GM12892 (cell line): ENCODE results near the gene NEUROG1.
"Not testable (repeated sequence)": the region's sequence is repeated elsewhere in the genome, so short reads cannot be mapped to it uniquely, and the experiment has no call there.

ENCODE experiments used
- DNase-seq: peaks from one replicate; pipeline ENCODE4 v3.0.0; 2011; ENCODE audit not compliant: insufficient read length
- FAIRE-seq: peaks from 2 replicates; lab custom pipeline; 2011; peaks lifted over from hg19 to GRCh38; lab: Jason Lieb, UNC
- POLR2A ChIP-seq: IDR thresholded peaks from 2 replicates; pipeline ENCODE4 v1.6.1; 2011; ENCODE audit warnings: low read depth, low read length, control low read depth
- POLR2AphosphoS5 ChIP-seq: IDR thresholded peaks from 2 replicates; pipeline ENCODE4 v1.6.1; 2011; ENCODE audit warnings: low read depth, low read length, control low read depth
- TAF1 ChIP-seq: IDR thresholded peaks from 2 replicates; pipeline ENCODE4 v1.6.1; 2011; ENCODE audit warnings: low read depth, mild to moderate bottlenecking, control low read depth, low read length, borderline replicate concordance

NEUROG1 gene

GRCh38 chr5:135533334-135533733, 2.4 kb downstream of the NEUROG1 start:
- no peak for FAIRE-seq
- no peak for DNase-seq
- TF ChIP-seq TAF1 (no peak), POLR2AphosphoS5 (no peak), POLR2A (no peak)

- not testable (repeated sequence) for DNase-seq, FAIRE-seq
These were observed 6.2 kb downstream of the NEUROG1 start for GRCh38 chr5:135529576-135529975.

DNA sequence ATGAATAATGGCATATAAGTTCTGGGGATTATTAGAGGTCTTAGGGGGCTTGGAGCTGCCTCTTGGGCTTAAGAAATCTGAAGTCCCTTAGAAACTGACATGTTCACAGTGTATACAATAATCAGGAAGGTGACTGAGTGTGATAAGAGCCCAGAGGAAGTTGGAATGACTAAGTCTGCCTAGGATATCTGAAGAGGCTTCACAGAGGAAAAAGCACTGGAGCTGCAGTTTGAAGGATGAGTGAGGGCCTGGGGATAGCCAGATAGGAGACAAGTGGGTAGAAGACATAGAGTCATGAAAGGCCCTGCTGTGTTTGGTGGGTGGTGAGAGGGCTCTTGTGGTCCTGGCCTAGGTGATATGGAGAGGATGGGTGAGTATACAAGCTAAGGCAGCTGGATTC, 8.8 kb downstream of the NEUROG1 start:
- no peak for FAIRE-seq

GRCh38 chr5:135521964-135522363, 13.8 kb downstream of the NEUROG1 start:
- DNase-seq (no peak), FAIRE-seq (no peak)
- TF ChIP-seq TAF1 = no peak
- TF ChIP-seq POLR2A = no peak
- no peak for TF ChIP-seq POLR2AphosphoS5

More for the DNA sequence above, 8.8 kb downstream of the NEUROG1 start:
- TF ChIP-seq POLR2AphosphoS5 (no peak), TAF1 (no peak), POLR2A (no peak)
- no peak for DNase-seq

- TF ChIP-seq POLR2A (no peak), POLR2AphosphoS5 (no peak), TAF1 (no peak)
- DNase-seq = no peak
- FAIRE-seq = no peak
These were observed 18.1 kb downstream of the NEUROG1 start for GRCh38 chr5:135517631-135518030.

DNA sequence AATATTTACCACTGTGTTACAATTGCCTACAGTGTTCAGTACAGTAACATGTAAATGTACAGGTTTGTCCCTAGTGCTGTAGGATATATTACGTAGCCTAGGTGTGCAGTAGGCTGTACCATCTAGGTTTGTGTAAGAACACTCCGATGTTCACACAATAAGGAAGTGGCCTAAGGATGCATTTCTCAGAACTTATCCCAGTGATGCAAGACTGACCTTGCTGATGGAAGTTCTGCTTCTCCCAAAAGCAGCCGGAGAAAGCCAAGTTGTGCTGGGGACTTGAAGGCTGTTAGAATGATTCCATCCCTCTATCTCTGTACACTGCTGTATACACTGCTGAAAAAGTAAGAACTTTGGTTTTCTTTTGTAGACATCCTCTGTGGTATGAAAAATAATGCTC, 21.6 kb downstream of the NEUROG1 start:
- no peak for TF ChIP-seq POLR2AphosphoS5
- no peak for TF ChIP-seq TAF1
- TF ChIP-seq POLR2A = no peak
- DNase-seq (no peak), FAIRE-seq (no peak)

DNA sequence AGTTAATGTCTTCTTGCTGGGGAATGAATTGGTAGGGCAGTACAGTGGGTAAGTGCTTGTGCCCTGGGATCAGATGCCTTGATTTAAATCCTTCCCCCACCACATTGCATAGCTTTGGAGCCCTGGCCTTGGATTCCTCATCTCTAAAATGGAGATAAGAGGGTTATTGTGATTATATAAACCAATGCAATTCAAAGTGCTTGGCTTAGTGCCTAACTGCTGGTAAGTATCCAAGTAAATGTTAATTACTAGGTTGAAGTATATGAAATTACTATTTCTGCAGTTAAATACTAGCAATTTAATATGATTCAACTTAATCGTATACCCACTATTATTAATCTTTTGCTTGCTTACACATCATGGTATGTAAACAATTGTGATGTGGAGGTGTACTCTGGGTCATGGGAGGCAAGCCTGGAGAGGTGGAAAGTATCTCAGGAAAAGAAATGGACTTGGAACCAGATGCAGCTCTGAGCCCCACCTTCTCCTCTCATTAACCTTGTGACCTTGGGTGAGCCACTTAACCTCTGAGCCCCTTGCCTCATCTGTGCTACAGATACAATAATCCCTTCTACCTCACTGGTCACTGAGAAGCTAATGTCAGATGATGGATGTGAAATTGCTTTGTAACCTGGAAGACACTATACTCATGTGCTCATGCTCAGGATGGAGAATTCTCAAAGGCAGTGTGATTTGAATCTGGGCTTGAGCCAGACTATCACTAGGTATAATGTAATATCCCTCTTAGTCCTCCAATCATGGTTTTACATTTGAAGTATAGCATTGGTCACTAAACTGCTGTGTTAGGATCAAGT, 23.8 kb downstream of the NEUROG1 start:
- TF ChIP-seq POLR2A (no peak), TAF1 (no peak), POLR2AphosphoS5 (no peak)
- FAIRE-seq (no peak), DNase-seq (no peak)

- TF ChIP-seq POLR2A = no peak
- no peak for TF ChIP-seq TAF1
- DNase-seq (no peak), FAIRE-seq (no peak)
These were observed 25.8 kb downstream of the NEUROG1 start for GRCh38 chr5:135509995-135510394.

DNA sequence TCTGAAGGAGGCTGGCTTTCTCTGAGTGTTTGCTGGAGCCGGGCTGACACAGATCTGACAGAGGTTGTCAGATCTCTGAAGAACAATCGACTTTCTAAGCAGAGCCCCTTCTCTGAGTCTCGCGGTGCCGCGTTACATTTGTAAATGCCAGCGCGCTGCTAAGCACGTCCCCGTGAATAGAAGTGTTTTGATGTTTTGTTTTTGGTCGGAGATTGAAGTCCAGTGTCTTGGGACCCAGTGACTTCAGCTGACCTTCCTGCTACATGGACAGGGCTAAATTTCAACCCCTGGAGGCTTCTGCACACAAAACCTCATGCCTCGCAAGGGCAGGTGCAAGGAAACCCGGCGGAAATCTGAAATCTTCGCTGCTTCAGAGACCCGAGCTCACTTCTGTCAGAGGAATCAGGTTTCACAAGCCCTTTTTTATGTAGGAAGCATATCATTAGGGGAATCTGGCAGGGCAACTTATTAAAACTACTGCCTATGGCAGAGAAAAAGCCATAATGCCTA, 27.2 kb downstream of the NEUROG1 start:
- FAIRE-seq = no peak
- no peak for DNase-seq
- TF ChIP-seq TAF1 (no peak), POLR2A (no peak), POLR2AphosphoS5 (no peak)

DNA sequence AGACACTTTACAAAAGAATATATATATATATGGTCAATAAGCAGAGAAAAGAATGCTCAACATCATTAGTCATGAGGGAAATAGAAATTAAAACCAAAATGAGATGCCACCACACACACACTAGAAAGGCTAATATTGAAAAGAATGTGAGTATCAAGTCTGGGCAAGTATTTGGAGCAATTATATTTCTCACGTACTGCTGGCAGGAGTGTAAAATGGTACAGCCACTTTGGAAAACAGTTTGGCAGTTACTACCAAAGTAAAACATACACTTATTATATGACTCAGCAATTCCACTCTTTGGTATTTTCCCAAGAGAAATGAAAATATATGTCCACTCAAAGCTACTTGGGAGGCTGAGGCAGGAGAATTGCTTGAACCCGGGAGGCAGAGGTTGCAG, 29.8 kb downstream of the NEUROG1 start:
- TF ChIP-seq POLR2AphosphoS5 = no peak
- no peak for TF ChIP-seq TAF1
- TF ChIP-seq POLR2A = no peak
- DNase-seq (no peak), FAIRE-seq (no peak)

GRCh38 chr5:135504376-135504775, 31.4 kb downstream of the NEUROG1 start:
- FAIRE-seq (no peak), DNase-seq (no peak)
- TF ChIP-seq POLR2A (no peak), POLR2AphosphoS5 (no peak), TAF1 (no peak)

DNA sequence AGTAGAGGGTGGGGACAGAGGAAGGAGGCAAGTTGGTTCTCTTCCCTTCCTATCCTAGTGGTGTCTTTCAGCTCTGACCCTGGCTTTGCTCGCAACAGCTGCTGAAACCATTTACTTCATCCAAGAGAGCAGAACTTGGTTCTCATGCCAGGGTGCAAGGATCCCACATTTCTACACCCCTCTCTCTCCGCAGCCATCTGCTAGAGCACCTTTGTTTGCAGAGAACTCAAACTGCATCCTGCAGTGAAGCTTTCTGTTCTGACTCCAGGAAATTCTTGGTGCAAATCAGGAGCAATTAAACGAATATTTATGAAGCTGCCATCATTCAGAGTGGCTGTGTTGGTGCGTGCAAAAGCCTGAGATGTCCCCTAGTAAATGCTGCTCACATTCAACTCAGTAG, 31.9 kb downstream of the NEUROG1 start:
- TF ChIP-seq TAF1 (no peak), POLR2AphosphoS5 (no peak), POLR2A (no peak)
- DNase-seq = no peak
- FAIRE-seq = no peak

DNA sequence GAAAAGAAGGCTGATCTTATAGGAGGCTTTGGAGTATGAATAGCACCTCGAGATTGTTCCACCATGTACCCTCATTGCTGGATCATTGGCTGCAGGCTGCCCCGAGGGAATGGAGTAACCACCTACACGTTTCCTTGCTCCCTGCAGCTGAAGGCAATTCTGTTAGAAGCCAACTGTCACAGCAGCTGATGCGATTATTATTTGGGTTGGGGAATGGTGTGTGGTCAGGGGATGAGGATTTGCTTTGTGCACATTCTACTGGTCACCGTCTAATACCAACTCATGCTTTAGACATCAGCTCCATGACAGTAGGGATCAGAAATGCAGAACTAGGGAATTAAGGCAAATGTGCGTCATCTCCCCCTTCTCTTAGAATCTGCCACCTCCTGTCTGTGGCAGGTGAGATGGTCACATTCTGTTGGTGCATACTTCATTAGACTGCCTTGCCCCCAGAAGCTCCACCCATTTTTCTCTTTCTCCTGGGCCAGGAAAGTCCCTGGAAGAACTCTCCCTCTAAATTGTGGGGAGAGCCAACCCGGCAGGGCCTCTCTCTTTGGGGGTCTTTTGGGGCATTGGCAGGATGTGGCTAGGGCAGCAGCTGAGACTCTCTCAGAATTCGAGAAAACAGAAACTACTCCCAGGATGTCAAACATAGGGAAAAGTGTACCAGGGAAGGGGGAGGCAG, 32.8 kb downstream of the NEUROG1 start:
- DNase-seq (no peak), FAIRE-seq (no peak)
- no peak for TF ChIP-seq POLR2AphosphoS5
- no peak for TF ChIP-seq TAF1
- no peak for TF ChIP-seq POLR2A
